ENCODE results near the gene DEXI. TPM values are rescaled to one million over a fixed set of nuclear protein-coding genes. Genes with fewer than 3 reads are reported as not detected.
"Not testable (repeated sequence)": the region's sequence is repeated elsewhere in the genome, so short reads cannot be mapped to it uniquely, and the experiment has no call there.

The DEXI gene
- total and polyA plus RNA-seq, 4 donors, result 19.5 to 35.5 (median 28.0) TPM

DNA sequence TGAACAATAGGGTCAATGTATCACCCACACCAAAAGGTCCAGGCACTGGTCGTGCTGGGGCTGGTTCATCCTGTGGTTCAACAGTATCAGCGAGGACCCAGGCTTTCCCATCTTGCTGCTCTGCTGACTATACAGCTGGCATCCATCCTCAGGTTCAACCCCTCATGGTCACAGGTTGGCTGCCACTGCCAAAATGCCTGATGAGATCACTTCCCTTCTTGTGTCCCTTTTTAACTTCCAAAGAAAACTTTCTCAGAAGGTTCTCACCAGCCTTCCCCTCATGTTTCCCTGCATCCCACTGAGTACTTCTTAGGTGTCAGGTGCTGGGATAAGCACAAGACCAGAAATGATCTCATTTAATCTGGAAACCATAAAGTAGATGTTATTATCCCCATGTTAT lies 27.8 kb upstream of the DEXI start:
- Histone ChIP-seq H3K4me1 (ENCODE audit: control insufficient read depth in 5 of 5, insufficient read depth in 5 of 5, low read length in 5 of 5) (peaks cover 0 to 35% (median 2%) of the 10 kb centered on the region in 5 donors), H3K9ac (ENCODE audit: insufficient read depth in 1 of 2, low read length in 2 of 2) (no peak overlapping the region), H3K4me3 (no peak overlapping the region), H3K9me3 (ENCODE audit: control insufficient read depth in 4 of 4, insufficient read depth in 3 of 4, low read length in 3 of 4) (no peaks in the 10 kb centered on the region), H3K27ac (ENCODE audit: low read depth in 1 of 2, low read length in 1 of 2) (no peak overlapping the region), H3K36me3 (ENCODE audit: control insufficient read depth in 4 of 4, insufficient read depth in 4 of 4, low read length in 4 of 4) (peaks cover 0 to 17% (median 3%) of the 10 kb centered on the region in 4 donors), H3K27me3 (ENCODE audit: control insufficient read depth in 3 of 3, insufficient read depth in 3 of 3, low read length in 2 of 3) (no peaks in the 10 kb centered on the region)
- DNase-seq (no peak), ATAC-seq (ENCODE audit: insufficient read depth, low FRiP score) (no peak)
- WGBS, 2 donors, result 92 to 95% methylated on average over 2 of the region's 2 CpGs
- TF ChIP-seq, protein P1, sequence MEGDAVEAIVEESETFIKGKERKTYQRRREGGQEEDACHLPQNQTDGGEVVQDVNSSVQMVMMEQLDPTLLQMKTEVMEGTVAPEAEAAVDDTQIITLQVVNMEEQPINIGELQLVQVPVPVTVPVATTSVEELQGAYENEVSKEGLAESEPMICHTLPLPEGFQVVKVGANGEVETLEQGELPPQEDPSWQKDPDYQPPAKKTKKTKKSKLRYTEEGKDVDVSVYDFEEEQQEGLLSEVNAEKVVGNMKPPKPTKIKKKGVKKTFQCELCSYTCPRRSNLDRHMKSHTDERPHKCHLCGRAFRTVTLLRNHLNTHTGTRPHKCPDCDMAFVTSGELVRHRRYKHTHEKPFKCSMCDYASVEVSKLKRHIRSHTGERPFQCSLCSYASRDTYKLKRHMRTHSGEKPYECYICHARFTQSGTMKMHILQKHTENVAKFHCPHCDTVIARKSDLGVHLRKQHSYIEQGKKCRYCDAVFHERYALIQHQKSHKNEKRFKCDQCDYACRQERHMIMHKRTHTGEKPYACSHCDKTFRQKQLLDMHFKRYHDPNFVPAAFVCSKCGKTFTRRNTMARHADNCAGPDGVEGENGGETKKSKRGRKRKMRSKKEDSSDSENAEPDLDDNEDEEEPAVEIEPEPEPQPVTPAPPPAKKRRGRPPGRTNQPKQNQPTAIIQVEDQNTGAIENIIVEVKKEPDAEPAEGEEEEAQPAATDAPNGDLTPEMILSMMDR (IDR thresholded peaks at IDR 0.05; ENCODE audit: control extremely low read depth, extremely low read depth), result no peak

DNA sequence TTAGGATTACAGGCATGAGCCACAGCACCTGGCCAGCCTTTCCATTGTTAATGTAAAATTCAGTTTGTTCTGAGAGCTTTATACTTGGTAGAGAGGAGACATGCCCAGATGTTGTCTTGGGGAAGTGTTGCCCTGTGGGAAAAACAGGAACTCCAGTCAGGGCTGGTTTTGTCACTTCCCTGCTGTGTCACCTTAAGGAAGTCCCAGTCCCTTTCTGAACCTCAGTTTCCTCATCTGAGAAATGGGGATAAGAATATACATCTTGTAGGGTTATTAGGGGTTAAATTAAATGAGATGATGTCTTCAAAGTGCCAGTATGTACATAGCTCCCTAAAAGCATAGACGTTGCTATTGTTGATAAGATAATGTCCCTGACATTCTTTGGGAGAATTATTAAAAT lies 27.3 kb upstream of the DEXI start:
- no peak for DNase-seq
- Histone ChIP-seq H3K9me3 (ENCODE audit: control insufficient read depth in 4 of 4, insufficient read depth in 3 of 4, low read length in 3 of 4) (no peaks in the 10 kb centered on the region), H3K9ac (ENCODE audit: insufficient read depth in 1 of 2, low read length in 2 of 2) (no peak overlapping the region), H3K27me3 (ENCODE audit: control insufficient read depth in 3 of 3, insufficient read depth in 3 of 3, low read length in 2 of 3) (no peaks in the 10 kb centered on the region), H3K36me3 (ENCODE audit: control insufficient read depth in 4 of 4, insufficient read depth in 4 of 4, low read length in 4 of 4) (peaks cover 0 to 17% (median 3%) of the 10 kb centered on the region in 4 donors), H3K4me1 (ENCODE audit: control insufficient read depth in 5 of 5, insufficient read depth in 5 of 5, low read length in 5 of 5) (peaks cover 0 to 35% (median 2%) of the 10 kb centered on the region in 5 donors), H3K4me3 (no peak overlapping the region), H3K27ac (ENCODE audit: low read depth in 1 of 2, low read length in 1 of 2) (no peak overlapping the region)
- 52 to 72% methylated on average over 1 of the region's 1 CpG for WGBS, 2 donors
- ATAC-seq (ENCODE audit: insufficient read depth, low FRiP score), result no peak
- TF ChIP-seq, protein P1 (IDR thresholded peaks at IDR 0.05; ENCODE audit: control extremely low read depth, extremely low read depth), result no peak

DNA sequence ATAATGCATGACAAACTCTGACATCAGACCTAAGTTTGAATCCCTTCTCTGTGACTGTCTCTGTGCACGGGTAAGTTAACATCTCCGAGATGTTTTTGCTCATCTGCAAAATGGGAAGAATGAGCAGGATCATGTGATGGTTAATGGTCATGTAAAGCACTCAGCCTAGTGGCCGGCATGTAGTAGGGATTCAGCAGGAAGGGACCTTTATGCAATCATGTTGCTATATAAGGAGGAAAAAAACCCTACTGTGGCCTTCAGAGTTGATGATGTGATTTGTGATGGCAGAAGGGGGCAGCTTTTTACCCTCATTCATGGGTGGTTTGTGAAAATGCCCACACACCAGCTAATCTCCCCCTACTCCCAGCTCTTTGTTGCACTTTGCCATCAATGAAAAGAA lies 26.2 kb upstream of the DEXI start:
- H3K9ac ChIP-seq (ENCODE audit: insufficient read depth in 1 of 2, low read length in 2 of 2), result no peak overlapping the region
- WGBS, 2 donors, result 78 to 80% methylated on average over 3 of the region's 3 CpGs
- H3K9me3 ChIP-seq (ENCODE audit: control insufficient read depth in 4 of 4, insufficient read depth in 3 of 4, low read length in 3 of 4), result no peaks in the 10 kb centered on the region
- H3K4me3 ChIP-seq, result no peak overlapping the region
- TF ChIP-seq, protein P1 (IDR thresholded peaks at IDR 0.05; ENCODE audit: control extremely low read depth, extremely low read depth), result no peak
- peaks cover under 1 to 21% (median 3%) of the 10 kb centered on the region in 4 donors for H3K36me3 ChIP-seq (ENCODE audit: control insufficient read depth in 4 of 4, insufficient read depth in 4 of 4, low read length in 4 of 4)
- no peak overlapping the region for H3K27ac ChIP-seq (ENCODE audit: low read depth in 1 of 2, low read length in 1 of 2)
- no peak for DNase-seq
- ATAC-seq (ENCODE audit: insufficient read depth, low FRiP score), result no peak
- H3K27me3 ChIP-seq (ENCODE audit: control insufficient read depth in 3 of 3, insufficient read depth in 3 of 3, low read length in 2 of 3), result no peaks in the 10 kb centered on the region
- peaks cover 0 to 39% (median 6%) of the 10 kb centered on the region in 5 donors for H3K4me1 ChIP-seq (ENCODE audit: control insufficient read depth in 5 of 5, insufficient read depth in 5 of 5, low read length in 5 of 5)

DNA sequence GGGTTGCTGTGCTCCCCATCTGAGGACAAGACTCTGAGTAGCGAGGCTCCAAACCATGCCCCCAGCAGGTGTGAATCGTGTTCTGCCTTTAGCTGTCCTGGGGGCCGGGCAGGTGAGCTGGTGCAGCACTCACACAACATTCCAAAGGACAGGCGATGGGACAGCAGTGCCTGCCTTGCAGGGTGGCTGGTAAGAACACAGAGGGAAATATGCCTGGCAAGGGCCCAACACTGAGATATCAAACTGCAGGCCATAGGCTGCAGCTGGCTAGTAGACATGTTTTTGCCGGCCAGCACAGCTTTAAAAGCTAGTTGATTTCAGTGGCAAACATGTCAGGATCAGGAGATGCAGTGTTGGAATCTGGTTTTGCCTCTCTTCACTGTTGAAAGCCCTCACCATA lies 25.7 kb upstream of the DEXI start:
- ATAC-seq (ENCODE audit: insufficient read depth, low FRiP score) (no peak), DNase-seq (peak; percentile 65 to 81 (median 77))
- Histone ChIP-seq H3K4me1 (ENCODE audit: control insufficient read depth in 5 of 5, insufficient read depth in 5 of 5, low read length in 5 of 5) (peaks cover 0 to 34% (median 6%) of the 10 kb centered on the region in 5 donors), H3K4me3 (no peak overlapping the region), H3K27ac (ENCODE audit: low read depth in 1 of 2, low read length in 1 of 2) (no peak overlapping the region), H3K36me3 (ENCODE audit: control insufficient read depth in 4 of 4, insufficient read depth in 4 of 4, low read length in 4 of 4) (peaks cover 0 to 21% (median 5%) of the 10 kb centered on the region in 4 donors), H3K27me3 (ENCODE audit: control insufficient read depth in 3 of 3, insufficient read depth in 3 of 3, low read length in 2 of 3) (no peaks in the 10 kb centered on the region), H3K9ac (ENCODE audit: insufficient read depth in 1 of 2, low read length in 2 of 2) (no peak overlapping the region), H3K9me3 (ENCODE audit: control insufficient read depth in 4 of 4, insufficient read depth in 3 of 4, low read length in 3 of 4) (no peaks in the 10 kb centered on the region)
- WGBS, 2 donors, result 81 to 87% methylated on average over 5 of the region's 5 CpGs
- TF ChIP-seq, protein P1 (IDR thresholded peaks at IDR 0.05; ENCODE audit: control extremely low read depth, extremely low read depth), result no peak

DNA sequence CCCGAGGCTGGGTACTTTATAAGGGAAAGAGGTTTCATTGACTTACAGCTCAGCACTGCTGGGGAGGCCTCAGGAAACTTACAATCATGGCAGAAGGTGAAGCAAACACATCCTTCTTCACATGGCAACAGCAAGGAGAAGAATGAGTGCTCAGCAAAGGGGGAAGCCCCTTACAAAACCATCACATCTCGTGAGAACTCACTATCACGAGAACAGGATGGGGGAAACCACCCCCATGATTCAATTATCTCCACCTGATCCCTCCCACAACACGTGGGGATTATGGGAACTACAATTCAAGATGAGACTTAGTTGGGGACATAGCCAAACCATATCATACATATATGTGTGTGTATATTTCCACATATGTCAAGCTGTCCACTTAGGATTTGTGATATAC lies 24.3 kb upstream of the DEXI start:
- not testable (repeated sequence) for H3K27ac ChIP-seq (ENCODE audit: low read depth in 1 of 2, low read length in 1 of 2); ATAC-seq (ENCODE audit: insufficient read depth, low FRiP score); H3K27me3 ChIP-seq (ENCODE audit: control insufficient read depth in 3 of 3, insufficient read depth in 3 of 3, low read length in 2 of 3); H3K9me3 ChIP-seq (ENCODE audit: control insufficient read depth in 4 of 4, insufficient read depth in 3 of 4, low read length in 3 of 4); H3K4me3 ChIP-seq; DNase-seq; H3K9ac ChIP-seq (ENCODE audit: insufficient read depth in 1 of 2, low read length in 2 of 2)
- Histone ChIP-seq H3K36me3 (ENCODE audit: control insufficient read depth in 4 of 4, insufficient read depth in 4 of 4, low read length in 4 of 4) (peaks cover 0 to 19% (median 10%) of the 10 kb centered on the region in 4 donors), H3K4me1 (ENCODE audit: control insufficient read depth in 5 of 5, insufficient read depth in 5 of 5, low read length in 5 of 5) (peaks cover 0 to 20% (median 4%) of the 10 kb centered on the region in 5 donors)
- 34 to 54% methylated on average over 4 of the region's 4 CpGs for WGBS, 2 donors
